GM18499 (cell line): ENCODE data around the gene MPL.

Experiments
- ATAC-seq: cut with Tn5 transposase; IDR thresholded peaks from one replicate; pipeline ENCODE4 v1.9.1; 2021; ENCODE audit warnings: moderate number of reproducible peaks; ENCODE audit not compliant: insufficient read depth, unreplicated experiment

The MPL gene

DNA sequence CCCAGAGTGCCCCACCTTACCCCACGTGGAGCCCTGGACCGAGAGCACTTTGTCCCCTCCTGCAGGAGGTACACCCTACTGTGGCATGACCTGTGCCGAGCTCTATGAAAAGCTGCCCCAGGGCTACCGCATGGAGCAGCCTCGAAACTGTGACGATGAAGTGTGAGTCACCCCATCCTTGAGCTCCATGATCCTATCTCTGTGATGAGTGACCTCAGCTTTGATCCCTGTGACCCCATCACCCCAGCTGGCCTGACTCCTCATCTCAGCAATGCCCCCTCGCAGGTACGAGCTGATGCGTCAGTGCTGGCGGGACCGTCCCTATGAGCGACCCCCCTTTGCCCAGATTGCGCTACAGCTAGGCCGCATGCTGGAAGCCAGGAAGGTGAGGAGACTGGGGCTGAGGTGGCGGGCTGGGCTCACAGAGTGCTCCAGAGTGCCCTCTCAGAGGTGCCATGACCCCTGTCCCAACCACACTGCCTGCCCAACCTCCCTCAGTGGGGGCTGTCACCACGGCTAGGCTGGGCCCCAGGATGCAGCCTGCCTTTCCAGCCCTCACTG, 16.2 kb upstream of the MPL start:
- no peak for ATAC-seq

- ATAC-seq, result no peak
Measured at GRCh38 chr1:43322506-43322905, 15.1 kb upstream of the MPL start.

DNA sequence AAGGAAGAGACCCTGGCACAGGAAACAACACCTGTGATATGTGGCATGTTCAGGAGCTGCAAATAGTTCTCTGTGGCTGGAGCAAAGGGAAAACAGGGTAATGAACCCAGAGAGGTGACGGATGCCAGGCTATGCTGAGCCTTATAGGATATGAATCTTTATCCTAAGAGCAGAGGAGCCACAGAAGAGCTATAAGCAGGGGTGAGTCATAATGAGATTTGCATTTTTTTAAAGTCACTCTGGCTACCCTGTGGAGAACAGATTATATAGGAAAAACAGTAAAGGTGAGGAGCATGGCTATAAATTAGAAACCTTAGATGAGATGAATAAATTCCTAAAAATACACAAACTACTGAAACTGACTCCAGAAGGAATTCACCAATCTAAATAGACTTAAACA, 12.8 kb upstream of the MPL start:
- ATAC-seq, result no peak

GRCh38 chr1:43325381-43325780, 12.2 kb upstream of the MPL start:
- no peak for ATAC-seq

DNA sequence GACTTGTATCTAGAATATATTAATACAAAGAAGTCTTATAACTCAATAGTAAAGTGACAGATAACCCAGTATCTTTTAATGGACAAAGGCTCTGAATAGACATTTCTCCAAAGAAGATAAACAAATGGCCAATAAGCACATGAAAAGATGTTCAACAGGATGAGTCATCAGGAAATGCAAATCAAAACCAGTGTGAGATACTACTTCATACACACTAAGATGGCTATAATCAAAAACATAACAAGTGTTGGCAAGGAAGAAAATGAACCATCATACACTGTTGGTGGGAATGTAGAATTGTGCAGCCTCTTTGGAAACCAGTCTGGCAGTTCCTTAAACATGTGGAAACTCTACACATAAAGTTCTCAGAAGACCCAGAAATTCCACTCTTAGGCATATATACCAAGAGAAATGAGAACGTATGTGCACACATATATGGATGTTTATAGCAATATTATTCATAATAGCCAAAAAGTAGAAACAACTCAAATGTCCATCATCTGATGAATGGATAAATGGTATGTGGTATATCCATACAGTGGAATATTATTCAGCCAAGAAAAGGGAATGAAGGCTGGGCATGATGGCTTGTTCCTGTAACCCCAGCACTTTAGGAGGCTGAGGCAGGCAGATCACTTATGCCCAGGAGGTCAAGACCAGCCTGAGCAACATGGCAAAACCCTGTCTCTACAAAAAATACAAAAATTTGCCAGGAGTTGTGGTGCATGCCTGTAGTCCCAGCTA, 9.9 kb upstream of the MPL start:
- ATAC-seq, result no peak

DNA sequence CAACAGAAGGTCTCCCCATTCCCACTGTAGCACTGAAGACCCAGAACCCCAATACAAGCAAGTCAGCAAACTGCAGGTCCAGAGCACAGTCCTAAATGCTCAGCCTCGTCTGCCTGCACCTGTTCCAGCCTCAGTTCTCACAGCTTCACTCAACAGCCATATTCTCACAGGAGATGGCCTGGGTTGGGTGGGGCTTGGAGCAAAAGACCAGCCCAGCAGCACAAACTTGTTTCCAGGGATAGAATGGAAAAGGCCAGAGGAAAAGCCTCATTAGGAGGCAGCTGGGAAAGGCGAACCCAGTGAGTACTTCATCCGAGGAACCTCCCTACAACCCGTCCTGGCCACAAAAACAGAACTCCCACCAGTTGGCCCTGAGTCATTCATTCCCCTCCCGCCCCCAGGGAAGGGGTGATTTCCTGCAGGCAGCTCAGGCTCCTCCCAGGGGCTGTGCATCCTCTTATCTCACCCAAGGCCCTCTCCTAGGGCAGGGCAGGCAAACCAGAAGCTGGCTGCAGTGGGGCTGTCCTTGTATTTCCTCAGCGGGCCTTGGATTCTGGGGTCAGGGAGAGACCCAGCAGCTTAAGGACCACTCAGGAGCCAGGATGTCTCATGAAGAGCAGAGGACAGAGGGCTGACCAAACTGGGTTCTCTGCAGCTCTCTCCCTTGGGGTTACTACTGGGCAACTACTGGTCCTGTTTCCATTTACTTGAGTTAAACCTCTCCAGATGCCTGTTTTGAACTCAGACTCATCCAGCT, 7.4 kb upstream of the MPL start:
- no peak for ATAC-seq

DNA sequence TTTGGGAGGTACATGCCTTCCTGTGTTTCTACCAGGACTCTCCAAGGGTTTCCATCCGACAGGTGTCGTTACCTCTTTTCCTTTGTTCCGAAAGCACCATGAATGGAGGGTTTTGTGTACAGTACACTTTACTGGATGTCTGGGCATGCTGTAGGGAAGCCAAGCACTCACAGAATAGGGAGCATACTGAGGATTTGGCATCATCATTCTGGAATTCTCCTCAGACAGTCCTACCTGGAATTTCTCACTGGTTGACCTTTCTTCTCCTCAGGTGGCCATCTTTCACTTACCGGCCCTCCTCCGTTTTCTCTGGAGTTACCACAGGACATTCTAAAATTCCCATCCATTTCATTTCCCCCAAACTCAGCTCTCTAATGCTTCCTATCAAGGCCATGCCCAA, 5.9 kb upstream of the MPL start:
- ATAC-seq, result no peak

- no peak for ATAC-seq
Measured at GRCh38 chr1:43334453-43335205, 3.0 kb upstream of the MPL start.

DNA sequence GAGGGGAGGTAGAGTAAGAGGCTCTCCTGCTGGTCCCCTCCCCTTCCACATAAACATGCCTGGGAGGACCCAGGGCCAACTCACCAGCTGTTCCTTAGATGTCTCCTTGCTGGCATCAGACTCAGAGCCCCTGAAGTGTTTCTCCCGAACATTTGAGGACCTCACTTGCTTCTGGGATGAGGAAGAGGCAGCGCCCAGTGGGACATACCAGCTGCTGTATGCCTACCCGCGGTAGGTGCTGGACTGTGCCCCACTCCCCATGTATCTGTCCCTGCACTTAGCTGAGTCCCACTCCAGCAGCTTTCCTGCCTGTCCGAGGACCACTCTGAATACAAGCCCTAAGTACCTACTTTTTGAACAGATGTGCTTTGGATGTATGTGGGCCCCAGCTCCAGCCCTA, 383 bp downstream of the MPL start:
- no peak for ATAC-seq

DNA sequence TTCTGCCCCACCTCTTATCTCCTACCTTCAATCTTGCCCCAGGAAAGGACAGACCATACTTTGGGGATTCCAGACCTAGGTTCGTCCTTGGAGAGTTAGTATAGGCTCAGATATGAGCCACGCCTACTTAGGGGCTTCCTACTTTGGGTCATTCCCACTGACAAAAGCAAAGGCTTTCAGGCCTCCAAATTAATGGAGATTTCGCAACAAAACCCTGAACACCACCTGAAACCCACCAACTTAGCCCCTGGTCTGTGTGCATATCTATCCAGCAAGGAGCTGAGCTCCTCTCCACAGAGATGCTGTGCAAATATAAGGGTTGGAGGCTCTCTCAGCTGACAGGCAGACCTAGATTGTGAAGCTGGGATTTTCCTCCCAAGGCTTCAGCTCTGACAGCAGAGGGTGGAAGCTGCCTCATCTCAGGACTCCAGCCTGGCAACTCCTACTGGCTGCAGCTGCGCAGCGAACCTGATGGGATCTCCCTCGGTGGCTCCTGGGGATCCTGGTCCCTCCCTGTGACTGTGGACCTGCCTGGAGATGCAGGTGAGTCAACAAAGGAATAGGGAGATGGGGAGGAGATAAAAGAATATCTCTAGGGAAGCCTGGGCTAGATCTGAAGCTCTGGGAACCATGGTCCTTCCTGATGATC, 2.1 kb downstream of the MPL start:
- ATAC-seq, result no peak

DNA sequence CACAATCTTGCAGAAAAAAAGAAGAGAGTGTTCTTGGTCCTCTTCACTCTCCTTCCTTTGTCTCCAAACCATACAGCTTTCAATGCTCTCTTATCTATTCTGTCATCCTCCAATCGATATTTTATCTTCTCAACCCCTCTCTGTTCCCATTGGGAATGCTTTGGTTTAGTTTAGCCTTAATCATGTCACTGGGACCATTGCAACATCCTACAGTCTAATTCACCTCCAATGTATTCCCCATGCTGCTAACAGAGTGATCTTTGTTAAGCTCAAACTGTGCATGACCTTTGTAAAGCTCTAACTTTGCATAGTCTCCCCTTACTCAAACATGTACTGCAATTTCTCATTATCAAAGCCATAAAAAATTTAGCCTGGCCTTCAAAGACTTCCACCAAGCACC, 2.9 kb downstream of the MPL start:
- no peak for ATAC-seq

DNA sequence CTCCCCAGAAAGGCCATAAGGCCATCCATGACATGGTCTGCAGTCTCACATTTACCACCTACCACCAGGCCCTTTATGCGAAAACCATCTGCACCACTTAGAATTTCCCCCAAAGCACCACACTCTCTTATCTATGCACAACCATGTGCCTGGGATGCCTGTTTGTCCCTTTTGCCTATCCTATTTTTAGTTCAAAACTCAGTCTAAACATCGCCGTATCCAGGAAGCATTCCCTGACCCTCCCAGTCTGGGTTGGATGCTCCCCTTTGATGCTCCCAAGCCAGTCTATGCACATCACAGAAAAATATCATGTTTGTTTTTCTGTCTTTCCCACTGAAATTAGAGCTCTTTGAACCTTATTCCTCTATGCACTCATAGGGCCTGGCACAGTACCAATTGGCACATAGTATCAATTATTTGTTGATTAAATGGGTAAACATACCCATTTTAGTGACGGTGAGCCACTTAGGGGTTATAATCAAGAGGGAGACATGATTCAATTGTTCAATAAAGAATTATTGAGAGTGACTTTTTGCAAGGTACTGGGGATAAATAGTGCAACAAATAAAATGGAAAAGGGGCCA, 6.7 kb downstream of the MPL start:
- no peak for ATAC-seq

DNA sequence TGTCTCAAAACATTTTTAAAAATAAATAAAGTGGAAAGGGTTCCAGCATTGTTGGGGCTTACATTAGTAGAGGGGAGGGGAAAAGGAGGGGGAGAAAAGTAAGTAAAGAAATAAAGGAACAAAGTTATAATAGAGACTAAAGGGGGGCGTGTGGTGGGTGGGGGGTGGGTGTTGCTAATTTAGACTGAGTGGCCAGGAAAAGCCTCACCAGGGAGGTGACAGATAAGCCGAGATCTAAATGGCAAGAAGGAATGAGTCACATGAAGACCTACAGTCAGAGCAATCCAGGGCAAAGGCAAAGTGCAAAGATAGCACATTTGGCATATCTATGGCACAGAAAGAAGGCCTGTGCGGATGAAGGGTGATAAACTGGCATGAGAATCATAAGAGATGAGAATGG, 7.5 kb downstream of the MPL start:
- ATAC-seq, result no peak

DNA sequence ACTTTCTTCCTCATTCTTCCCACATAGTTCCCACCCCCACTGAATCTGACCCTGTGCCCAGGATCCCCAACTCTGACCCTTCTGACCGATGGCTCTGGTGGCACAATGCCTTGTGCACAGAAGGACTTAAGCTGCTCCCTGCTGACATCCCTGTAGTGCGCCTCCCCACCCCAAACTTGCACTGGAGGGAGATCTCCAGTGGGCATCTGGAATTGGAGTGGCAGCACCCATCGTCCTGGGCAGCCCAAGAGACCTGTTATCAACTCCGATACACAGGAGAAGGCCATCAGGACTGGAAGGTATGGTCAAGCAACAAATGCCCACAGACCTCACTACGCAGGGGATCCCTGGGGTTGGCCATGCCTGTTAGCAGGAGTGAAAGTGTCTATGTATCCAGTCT, 9.0 kb downstream of the MPL start:
- ATAC-seq, result no peak

DNA sequence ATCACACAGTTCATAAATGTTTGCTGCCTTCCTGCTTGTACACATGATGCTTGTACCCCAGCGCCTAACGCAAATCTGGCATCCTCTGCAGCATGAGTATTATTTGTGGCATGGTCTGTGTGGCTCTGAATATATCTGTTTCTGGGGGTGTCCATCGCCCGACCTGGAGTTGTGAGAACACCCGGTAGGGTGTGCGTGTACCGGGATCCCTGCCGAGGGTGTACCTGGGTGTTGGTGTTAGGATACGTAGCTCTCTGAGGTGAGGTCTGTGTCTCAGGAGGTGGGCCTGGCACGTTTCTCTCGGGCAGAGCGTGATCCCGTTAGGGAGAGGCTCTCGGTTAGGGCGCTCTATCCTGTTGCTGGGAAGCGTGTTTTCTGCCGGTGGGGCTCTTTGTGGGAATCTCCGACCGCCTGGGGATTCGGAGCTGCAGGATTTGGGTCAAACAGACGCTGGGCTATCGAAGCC, 10.8 kb downstream of the MPL start:
- no peak for ATAC-seq

DNA sequence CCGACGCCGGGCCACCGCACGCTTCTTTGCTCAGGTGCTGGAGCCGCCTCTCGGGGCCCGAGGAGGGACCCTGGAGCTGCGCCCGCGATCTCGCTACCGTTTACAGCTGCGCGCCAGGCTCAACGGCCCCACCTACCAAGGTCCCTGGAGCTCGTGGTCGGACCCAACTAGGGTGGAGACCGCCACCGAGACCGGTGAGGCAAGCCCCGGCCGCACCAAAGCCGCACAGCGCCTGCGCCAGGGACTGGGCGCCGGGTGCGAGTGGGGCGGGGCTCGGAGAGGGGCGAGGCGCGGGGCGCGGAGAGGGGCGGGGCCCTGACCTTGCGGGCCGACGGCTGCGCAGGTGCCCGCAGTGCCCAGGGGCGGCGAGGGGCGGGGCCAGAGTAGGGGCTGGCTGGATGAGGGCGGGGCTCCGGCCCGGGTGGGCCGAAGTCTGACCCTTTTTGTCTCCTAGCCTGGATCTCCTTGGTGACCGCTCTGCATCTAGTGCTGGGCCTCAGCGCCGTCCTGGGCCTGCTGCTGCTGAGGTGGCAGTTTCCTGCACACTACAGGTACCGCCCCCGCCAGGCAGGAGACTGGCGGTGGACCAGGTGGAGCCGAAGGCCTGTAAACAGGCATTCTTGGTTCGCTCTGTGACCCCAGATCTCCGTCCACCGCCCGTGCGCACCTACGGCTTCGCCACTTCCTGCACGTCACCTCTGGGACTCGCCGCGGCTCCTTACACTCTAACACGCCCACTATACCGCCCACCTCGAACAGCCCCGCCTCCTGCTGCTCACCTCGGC, 11.4 kb downstream of the MPL start:
- no peak for ATAC-seq

GRCh38 chr1:43349594-43350306, 12.1 kb downstream of the MPL start:
- no peak for ATAC-seq

DNA sequence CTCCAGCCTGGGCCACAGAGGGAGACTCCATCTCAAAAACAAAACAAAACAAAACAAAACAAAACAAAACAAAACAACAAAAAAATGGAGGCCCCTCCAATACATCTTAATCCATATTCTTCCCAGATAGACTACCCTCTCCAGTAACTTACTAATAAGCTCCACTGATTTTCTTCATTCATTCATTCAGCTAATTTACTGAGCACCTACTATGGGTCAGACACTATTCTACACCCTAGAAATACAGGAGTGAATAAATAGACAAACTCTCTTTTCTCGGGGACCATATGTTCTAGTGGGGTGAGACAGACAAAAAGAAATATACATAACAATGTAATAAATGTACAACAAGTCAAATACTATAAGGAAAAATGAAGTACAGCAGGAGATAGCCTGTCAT, 13.4 kb downstream of the MPL start:
- no peak for ATAC-seq
